Lower lobe of right lung (tissue), 2 donors: Measurements from ENCODE around the gene IL17REL. TPM values are rescaled to one million over a fixed set of nuclear protein-coding genes. Genes with fewer than 3 reads are reported as not detected.

Experiments
- ATAC-seq, 2 donors: fragments of 200-7000 bp; cut with Tn5 transposase; one replicate each; pipeline ENCODE4 v1.9.1; 2020 to 2022; ENCODE audit warnings: mild to moderate bottlenecking in 2 of 2, moderate library complexity in 2 of 2
- DNase-seq: peaks from one replicate; pipeline ENCODE4 v3.0.0-alpha.2; 2020
- H3K27ac ChIP-seq: fragments of 200-600 bp; one replicate; pipeline ENCODE4 v1.8.0; 2022
- H3K27me3 ChIP-seq: fragments of 200-600 bp; one replicate; pipeline ENCODE4 v1.8.0; 2022; ENCODE audit warnings: low read depth
- H3K36me3 ChIP-seq: fragments of 200-600 bp; one replicate; pipeline ENCODE4 v1.8.0; 2022; ENCODE audit warnings: mild to moderate bottlenecking
- H3K4me1 ChIP-seq: fragments of 200-600 bp; one replicate; pipeline ENCODE4 v1.8.0; 2022
- H3K4me3 ChIP-seq: fragments of 200-600 bp; one replicate; pipeline ENCODE4 v1.8.0; 2022; ENCODE audit warnings: mild to moderate bottlenecking
- H3K9me3 ChIP-seq: fragments of 200-600 bp; one replicate; pipeline ENCODE4 v1.8.0; 2022
- intact Hi-C: fragments of 100-400 bp; cut with DNase I; formaldehyde crosslinking; loops from one replicate; pipeline ENCODE4 v1.11.0; 2022
- total RNA-seq: library from RNA; stranded (reverse); fragmentation: NEBNext Ultra II Directional; extraction: Animal tissue kit (Norgen Biotek cat#: 25700); gene quantifications from one replicate; pipeline ENCODE4 v1.2.1, GENCODE V29; 2021
- TF ChIP-seq, protein P1 (sequence below): fragments of 200-600 bp; IDR thresholded peaks from one replicate; pipeline ENCODE4 v1.8.0; 2022; ENCODE audit warnings: antibody characterized with exemption, mild to moderate bottlenecking
- donor health status: DM: no; HTN: yes; CAD: no; lungs with severe emphysema.

Gene IL17REL
- total RNA-seq, 1 donor from 2014 or later = 0.09 TPM

- intact Hi-C loops = no loop called here
- Histone ChIP-seq H3K27ac (peak overlapping the region; percentile 94), H3K36me3 (no peaks in the 10 kb centered on the region), H3K4me3 (no peak overlapping the region), H3K4me1 (peaks cover 60% of the 10 kb centered on the region), H3K27me3 (no peaks in the 10 kb centered on the region), H3K9me3 (no peaks in the 10 kb centered on the region)
- DNase-seq = peak; percentile 78
- no peak for ATAC-seq
- TF ChIP-seq, protein P1, sequence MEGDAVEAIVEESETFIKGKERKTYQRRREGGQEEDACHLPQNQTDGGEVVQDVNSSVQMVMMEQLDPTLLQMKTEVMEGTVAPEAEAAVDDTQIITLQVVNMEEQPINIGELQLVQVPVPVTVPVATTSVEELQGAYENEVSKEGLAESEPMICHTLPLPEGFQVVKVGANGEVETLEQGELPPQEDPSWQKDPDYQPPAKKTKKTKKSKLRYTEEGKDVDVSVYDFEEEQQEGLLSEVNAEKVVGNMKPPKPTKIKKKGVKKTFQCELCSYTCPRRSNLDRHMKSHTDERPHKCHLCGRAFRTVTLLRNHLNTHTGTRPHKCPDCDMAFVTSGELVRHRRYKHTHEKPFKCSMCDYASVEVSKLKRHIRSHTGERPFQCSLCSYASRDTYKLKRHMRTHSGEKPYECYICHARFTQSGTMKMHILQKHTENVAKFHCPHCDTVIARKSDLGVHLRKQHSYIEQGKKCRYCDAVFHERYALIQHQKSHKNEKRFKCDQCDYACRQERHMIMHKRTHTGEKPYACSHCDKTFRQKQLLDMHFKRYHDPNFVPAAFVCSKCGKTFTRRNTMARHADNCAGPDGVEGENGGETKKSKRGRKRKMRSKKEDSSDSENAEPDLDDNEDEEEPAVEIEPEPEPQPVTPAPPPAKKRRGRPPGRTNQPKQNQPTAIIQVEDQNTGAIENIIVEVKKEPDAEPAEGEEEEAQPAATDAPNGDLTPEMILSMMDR = no peak
These were observed 62.1 kb downstream of the IL17REL start for GRCh38 chr22:49950396-49950994.

DNA sequence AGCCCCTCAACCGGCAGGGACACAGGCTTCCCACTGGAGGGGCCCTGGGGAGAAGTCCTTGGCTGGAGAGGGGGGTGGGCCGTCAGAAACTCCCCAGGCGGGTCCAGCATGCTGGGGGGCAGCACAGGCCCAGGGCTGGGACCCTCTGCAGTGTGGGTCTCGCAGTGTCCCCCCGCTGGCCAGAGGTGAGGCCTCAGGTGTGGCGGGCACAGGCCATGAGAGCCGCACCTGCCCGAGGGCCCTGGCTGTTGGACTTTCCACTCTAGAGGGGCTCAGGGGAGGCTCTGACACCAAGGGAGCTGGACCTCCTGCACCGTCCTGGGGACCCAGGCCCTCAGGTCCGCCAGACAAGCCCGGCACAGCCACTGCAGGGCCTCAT, 62.7 kb downstream of the IL17REL start:
- Histone ChIP-seq H3K27me3 (no peaks in the 10 kb centered on the region), H3K4me3 (no peak overlapping the region), H3K4me1 (peaks cover 54% of the 10 kb centered on the region), H3K9me3 (no peaks in the 10 kb centered on the region), H3K27ac (peak overlapping the region; percentile 94), H3K36me3 (no peaks in the 10 kb centered on the region)
- TF ChIP-seq, protein P1 = no peak
- no peak for DNase-seq
- intact Hi-C loops = no loop called here
- no peak for ATAC-seq

- DNase-seq (peak; percentile 94), ATAC-seq (peak; percentile 74 to 77)
- Histone ChIP-seq H3K4me1 (peaks cover 47% of the 10 kb centered on the region), H3K36me3 (no peaks in the 10 kb centered on the region), H3K9me3 (no peaks in the 10 kb centered on the region), H3K27ac (peak overlapping the region; percentile 94), H3K4me3 (peak overlapping the region; percentile 53), H3K27me3 (no peaks in the 10 kb centered on the region)
- intact Hi-C loops = no loop called here
- TF ChIP-seq, protein P1 = no peak
These were observed 63.3 kb downstream of the IL17REL start for GRCh38 chr22:49948958-49949913.

DNA sequence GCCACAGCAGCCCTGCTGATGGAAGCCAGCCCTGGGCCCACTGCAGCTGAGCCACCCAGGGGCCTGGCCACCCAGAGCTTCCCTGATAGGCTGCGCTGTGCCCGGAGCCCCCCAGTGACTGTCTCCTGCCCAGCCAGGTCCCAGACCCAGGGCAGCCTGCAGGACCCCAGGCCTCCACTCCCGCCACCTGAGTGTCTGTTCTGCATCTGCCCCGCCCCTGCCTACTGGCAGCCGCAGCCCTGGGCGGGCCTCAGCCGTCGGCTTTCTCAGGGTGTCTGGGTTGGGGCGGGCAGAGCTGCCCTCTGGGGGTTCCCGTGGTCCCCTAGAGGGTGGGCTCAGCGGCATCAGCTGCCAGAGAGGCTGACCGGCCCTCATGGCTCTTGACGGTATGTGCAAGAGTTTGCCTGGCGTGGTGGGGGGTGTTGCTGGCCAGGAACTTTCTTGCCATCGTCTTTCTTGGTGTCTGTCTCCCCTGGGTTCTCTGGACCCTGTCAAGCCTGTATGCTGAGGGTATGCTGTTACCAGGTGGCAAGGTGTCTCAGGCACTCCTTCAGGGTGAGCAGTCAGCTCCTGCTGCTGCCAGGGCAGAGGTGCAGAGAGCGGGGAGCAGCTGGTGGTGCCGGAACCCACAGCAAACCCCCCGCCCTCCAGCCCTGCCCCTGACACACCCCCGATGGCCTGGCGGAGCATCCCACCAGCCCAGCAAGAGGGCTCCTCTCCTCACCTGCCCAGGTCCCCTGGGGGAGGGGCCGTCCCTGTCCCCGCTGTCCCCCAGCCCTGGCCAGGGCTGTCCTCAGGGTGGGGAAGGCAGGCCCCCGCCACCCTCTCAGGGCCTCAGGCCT, 64.2 kb downstream of the IL17REL start:
- ATAC-seq = peak; percentile 2 to 17

GRCh38 chr22:49947296-49947622, 65.3 kb downstream of the IL17REL start:
- ATAC-seq = no peak
- Histone ChIP-seq H3K4me1 (peaks cover 28% of the 10 kb centered on the region), H3K27ac (peak overlapping the region; percentile 94), H3K4me3 (peak overlapping the region; percentile 53), H3K36me3 (no peaks in the 10 kb centered on the region), H3K27me3 (no peaks in the 10 kb centered on the region), H3K9me3 (no peaks in the 10 kb centered on the region)
- DNase-seq = no peak
- intact Hi-C loops = no loop called here
- TF ChIP-seq, protein P1 = no peak

More for the DNA sequence above, 64.2 kb downstream of the IL17REL start:
- Histone ChIP-seq H3K36me3 (no peaks in the 10 kb centered on the region), H3K27ac (peak overlapping the region; percentile 94), H3K4me1 (peaks cover 38% of the 10 kb centered on the region), H3K9me3 (no peaks in the 10 kb centered on the region), H3K4me3 (peak overlapping the region; percentile 53), H3K27me3 (no peaks in the 10 kb centered on the region)
- TF ChIP-seq, protein P1 = no peak
- no peak for DNase-seq
- intact Hi-C loops = no loop called here
